Gastroesophageal sphincter (tissue), 4 donors: Measurements from ENCODE around the gene INVS. TPM values are rescaled to one million over a fixed set of nuclear protein-coding genes. Genes with fewer than 3 reads are reported as not detected.

Source experiments
- ATAC-seq: fragments of 150-250 bp; one replicate; pipeline ENCODE4 v1.9.1; 2016; ENCODE audit warnings: mild to moderate bottlenecking, moderate library complexity
- H3K27ac ChIP-seq, 4 donors: fragments of 200-600 bp; sonication (generic) in 3 of 4; 1 replicate in 3 of 4; 2 replicates in 1 of 4; pipeline ENCODE4 v1.5.1; 2016 to 2019
- H3K27me3 ChIP-seq: fragments of 200-600 bp; sonication (generic); one replicate; pipeline ENCODE4 v1.5.1; 2019
- H3K36me3 ChIP-seq, 2 donors: fragments of 200-600 bp; sonication (generic); one replicate each; pipeline ENCODE4 v1.5.1; 2019; ENCODE audit warnings: control low read depth in 1 of 2
- H3K4me1 ChIP-seq, 3 donors: fragments of 200-600 bp; sonication (generic); 1 replicate in 2 of 3; 2 replicates in 1 of 3; pipeline ENCODE4 v1.5.1; 2016 to 2019; ENCODE audit warnings: control low read depth in 2 of 3
- H3K4me3 ChIP-seq, 2 donors: fragments of 200-600 bp; sonication (generic); one replicate each; pipeline ENCODE4 v1.5.1; 2019; ENCODE audit warnings: mild to moderate bottlenecking in 1 of 2, moderate library complexity in 1 of 2
- H3K9me3 ChIP-seq, 3 donors: fragments of 200-600 bp; sonication (generic); one replicate each; pipeline ENCODE4 v1.5.1; 2017 to 2019; ENCODE audit warnings: control low read depth in 2 of 3
- CTCF ChIP-seq, 4 experiments: fragments of 200-600 bp in 2 of 4; fragments of 450-650 bp in 2 of 4; sonication (generic) in 1 of 4; IDR thresholded peaks; one replicate each; pipeline ENCODE4 v1.5.1; 2017 to 2019; ENCODE audit warnings: antibody characterized with exemption in 4 of 4, mild to moderate bottlenecking in 2 of 4, moderate library complexity in 2 of 4
- EP300 ChIP-seq: sonication (generic); formaldehyde crosslinking; IDR thresholded peaks from one replicate; pipeline ENCODE4 v1.6.1; 2017; ENCODE audit warnings: antibody characterized with exemption, mild to moderate bottlenecking
- POLR2A ChIP-seq, 2 donors: fragments of 450-650 bp; IDR thresholded peaks; one replicate each; pipeline ENCODE4 v1.6.1; 2017; ENCODE audit warnings: antibody characterized with exemption in 2 of 2, mild to moderate bottlenecking in 2 of 2, moderate library complexity in 1 of 2
- POLR2AphosphoS5 ChIP-seq: sonication (generic); formaldehyde crosslinking; IDR thresholded peaks from one replicate; pipeline ENCODE4 v1.6.1; 2017; ENCODE audit warnings: antibody characterized with exemption
- WGBS, 2 donors: methylation state at CpG; one replicate each; pipeline ENCODE4 v1.1.5; 2018; ENCODE audit warnings: low coverage in 1 of 2; 5-methylcytosine and 5-hydroxymethylcytosine counted together
- total RNA-seq, 4 donors: library from RNA; depleted of rRNA; stranded (reverse); fragments of >200 nt; gene quantifications; one replicate each; pipeline ENCODE4 v1.1.0, GENCODE V29; 2016

Gene INVS
- total RNA-seq, 4 donors from 2014 or later = 18.3 to 35.0 (median 25.6) TPM

DNA sequence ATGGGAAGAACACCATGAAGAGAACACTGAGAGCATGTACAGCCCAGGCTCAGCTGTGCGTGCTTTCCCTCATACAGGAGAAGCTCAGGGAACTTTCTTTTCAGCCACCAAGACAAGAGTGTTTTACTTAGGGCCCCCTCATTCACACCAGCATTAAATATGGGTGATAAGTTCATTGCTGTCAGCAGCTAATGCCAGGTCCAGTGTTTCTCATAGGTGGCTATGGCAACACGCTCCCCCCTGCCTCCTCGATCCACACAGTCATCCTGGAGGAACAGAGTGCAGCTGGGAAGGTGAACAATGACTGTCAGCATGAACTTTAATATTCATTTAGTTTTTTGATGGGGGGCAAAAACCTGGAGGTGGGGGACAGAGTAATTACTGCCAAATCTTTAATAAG, 199.3 kb downstream of the INVS start:
- Histone ChIP-seq H3K4me1 (peaks cover 0 to 17% (median 0%) of the 10 kb centered on the region in 3 donors), H3K27ac (no peak overlapping the region), H3K4me3 (no peak overlapping the region), H3K36me3 (peaks cover 7 to 99% of the 10 kb centered on the region in 2 donors), H3K27me3 (no peaks in the 10 kb centered on the region), H3K9me3 (no peaks in the 10 kb centered on the region)
- TF ChIP-seq CTCF (IDR thresholded peaks at IDR 0.05) (no peak), EP300 (no peak), POLR2A (IDR thresholded peaks at IDR 0.05) (no peak), POLR2AphosphoS5 (no peak)
- WGBS, 2 donors = 40 to 100% methylated on average over 1 of the region's 3 CpGs
- ATAC-seq = no peak

GRCh38 chr9:100303747-100304146, 204.7 kb downstream of the INVS start:
- no peak for ATAC-seq
- peaks cover 7 to 77% of the 10 kb centered on the region in 2 donors for H3K36me3 ChIP-seq
- TF ChIP-seq POLR2A (IDR thresholded peaks at IDR 0.05) (no peak), POLR2AphosphoS5 (no peak), EP300 (no peak), CTCF (IDR thresholded peaks at IDR 0.05) (no peak)

DNA sequence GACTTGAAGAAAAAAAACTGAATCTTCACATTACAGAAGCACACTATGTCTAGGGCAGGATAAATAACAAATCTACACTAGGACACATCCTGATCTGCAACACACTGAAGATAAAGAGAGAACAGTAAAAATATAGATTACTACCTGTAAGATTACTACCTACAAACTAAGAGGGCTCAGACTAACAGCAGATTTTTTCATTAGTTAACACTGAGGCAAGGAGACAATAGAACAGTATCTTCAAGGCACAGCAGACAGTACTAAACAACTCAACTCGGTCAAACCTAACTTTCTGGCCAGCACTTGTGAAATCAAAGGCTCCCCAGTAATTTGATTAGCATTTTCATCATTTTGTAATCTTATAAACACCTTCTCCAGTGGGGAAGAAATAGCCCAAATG, 207.2 kb downstream of the INVS start:
- WGBS, 2 donors = 90 to 100% methylated on average over 1 of the region's 1 CpG
- Histone ChIP-seq H3K4me1 (peaks cover 0 to 36% (median 6%) of the 10 kb centered on the region in 3 donors), H3K27me3 (no peaks in the 10 kb centered on the region), H3K27ac (no peak overlapping the region), H3K36me3 (peaks cover 2 to 67% of the 10 kb centered on the region in 2 donors), H3K4me3 (no peak overlapping the region), H3K9me3 (no peaks in the 10 kb centered on the region)
- no peak for ATAC-seq
- TF ChIP-seq POLR2AphosphoS5 (no peak), EP300 (no peak), CTCF (IDR thresholded peaks at IDR 0.05) (no peak), POLR2A (IDR thresholded peaks at IDR 0.05) (no peak)

More at GRCh38 chr9:100303747-100304146, 204.7 kb downstream of the INVS start:
- no peaks in the 10 kb centered on the region for H3K9me3 ChIP-seq
- WGBS, 2 donors = 83 to 100% methylated on average over 1 of the region's 3 CpGs
- H3K4me3 ChIP-seq = no peak overlapping the region
- H3K4me1 ChIP-seq = peaks cover 0 to 18% (median 0%) of the 10 kb centered on the region in 3 donors
- H3K27ac ChIP-seq = no peak overlapping the region
- H3K27me3 ChIP-seq = no peaks in the 10 kb centered on the region

DNA sequence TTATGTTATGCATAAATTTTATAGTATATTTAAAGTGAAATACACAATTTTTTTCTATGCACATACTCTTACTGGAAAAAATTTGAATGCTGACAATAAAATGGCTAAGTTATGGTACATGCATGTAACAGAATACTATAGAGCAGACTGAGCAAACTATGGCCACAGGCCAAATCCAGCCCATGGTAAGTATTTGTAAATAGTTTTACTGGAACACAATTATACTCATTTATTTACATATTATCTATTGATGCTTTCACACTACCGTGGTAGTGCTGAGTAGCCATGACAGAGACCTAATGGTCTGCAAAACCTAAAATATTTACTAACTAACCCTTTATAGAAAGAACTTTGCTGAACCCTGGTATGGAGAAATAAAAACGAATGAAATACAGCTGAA, 208.0 kb downstream of the INVS start:
- no peaks in the 10 kb centered on the region for H3K9me3 ChIP-seq
- peaks cover 0 to 63% of the 10 kb centered on the region in 2 donors for H3K36me3 ChIP-seq
- H3K4me3 ChIP-seq = no peak overlapping the region
- peaks cover 0 to 36% (median 6%) of the 10 kb centered on the region in 3 donors for H3K4me1 ChIP-seq
- no peak for ATAC-seq
- 67 to 70% methylated on average over 2 of the region's 2 CpGs for WGBS, 2 donors
- H3K27ac ChIP-seq = no peak overlapping the region
- TF ChIP-seq CTCF (IDR thresholded peaks at IDR 0.05) (no peak), POLR2AphosphoS5 (no peak), POLR2A (IDR thresholded peaks at IDR 0.05) (no peak), EP300 (no peak)
- no peaks in the 10 kb centered on the region for H3K27me3 ChIP-seq

- Histone ChIP-seq H3K36me3 (peaks cover 0 to 47% of the 10 kb centered on the region in 2 donors), H3K4me3 (no peak overlapping the region), H3K27ac (no peak overlapping the region), H3K9me3 (no peaks in the 10 kb centered on the region), H3K4me1 (peaks cover 0 to 22% (median 6%) of the 10 kb centered on the region in 3 donors), H3K27me3 (no peaks in the 10 kb centered on the region)
- no peak for ATAC-seq
- no peak for TF ChIP-seq POLR2AphosphoS5
- TF ChIP-seq POLR2A (IDR thresholded peaks at IDR 0.05) = no peak
- no peak for TF ChIP-seq CTCF (IDR thresholded peaks at IDR 0.05)
- TF ChIP-seq EP300 = no peak
- WGBS, 2 donors = 13 to 50% methylated on average over 1 of the region's 1 CpG
These were observed 210.0 kb downstream of the INVS start for GRCh38 chr9:100308965-100309564.
